ENCODE data around the gene SOCS4.
"Not testable (repeated sequence)": the region's sequence is repeated elsewhere in the genome, so short reads cannot be mapped to it uniquely, and the experiment has no call there.

Gene SOCS4

GRCh38 chr14:55051423-55052268 is 24.6 kb downstream of the SOCS4 start, which contains the start of gene MAPK1IP1L:
MAPK1IP1L (plus strand) TSS chr14:55051647; CDS start chr14:55061684, 10,037 bp downstream.
- peak; percentile 86 for DNase-seq (ENCODE audit: low read depth)

GRCh38 chr14:55052269-55052930 is 25.4 kb downstream of the SOCS4 start:
- no peak for DNase-seq (ENCODE audit: low read depth)

DNA sequence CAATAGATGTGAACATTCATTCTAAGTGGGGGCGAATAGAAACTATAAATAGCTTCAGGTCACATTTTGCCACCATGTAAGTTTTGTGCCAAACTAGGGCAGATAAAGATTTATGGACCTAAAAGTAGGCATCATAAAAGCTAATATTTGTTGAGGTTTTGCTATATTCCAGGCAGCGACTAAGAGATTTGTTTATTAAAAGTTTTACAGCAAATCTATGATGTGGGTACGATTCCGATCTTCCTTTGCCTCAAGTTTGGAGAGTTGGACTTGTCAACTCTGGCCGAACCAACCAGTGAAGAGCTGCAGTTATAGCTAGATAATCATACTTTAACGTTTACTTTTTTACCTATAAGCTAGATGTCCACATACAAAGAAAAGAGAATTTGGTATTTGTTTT is 26.0 kb downstream of the SOCS4 start:
- no peak for DNase-seq (ENCODE audit: low read depth)

- DNase-seq (ENCODE audit: low read depth) = no peak
These were observed 26.5 kb downstream of the SOCS4 start for GRCh38 chr14:55053500-55053899.

DNA sequence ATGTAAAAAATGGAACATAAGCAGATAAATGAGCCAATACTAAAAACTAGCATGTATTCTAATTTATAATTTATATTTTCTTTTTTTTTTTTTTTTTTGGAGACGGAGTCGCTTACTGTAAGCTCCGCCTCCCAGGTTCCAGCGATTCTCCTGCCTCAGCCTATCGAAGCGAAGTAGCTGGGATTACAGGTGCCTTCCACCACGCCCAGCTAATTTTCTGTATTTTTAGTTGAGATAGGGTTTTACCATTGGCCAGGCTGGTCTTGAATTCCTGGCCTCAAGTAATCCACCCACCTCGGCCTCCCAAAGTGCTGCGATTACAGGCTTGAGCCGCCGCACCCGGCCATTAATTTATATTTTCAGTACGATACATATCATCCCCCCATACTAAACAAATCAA is 27.1 kb downstream of the SOCS4 start:
- no peak for DNase-seq (ENCODE audit: low read depth)

- no peak for DNase-seq (ENCODE audit: low read depth)
These were observed 30.9 kb downstream of the SOCS4 start for GRCh38 chr14:55057919-55058318.

DNA sequence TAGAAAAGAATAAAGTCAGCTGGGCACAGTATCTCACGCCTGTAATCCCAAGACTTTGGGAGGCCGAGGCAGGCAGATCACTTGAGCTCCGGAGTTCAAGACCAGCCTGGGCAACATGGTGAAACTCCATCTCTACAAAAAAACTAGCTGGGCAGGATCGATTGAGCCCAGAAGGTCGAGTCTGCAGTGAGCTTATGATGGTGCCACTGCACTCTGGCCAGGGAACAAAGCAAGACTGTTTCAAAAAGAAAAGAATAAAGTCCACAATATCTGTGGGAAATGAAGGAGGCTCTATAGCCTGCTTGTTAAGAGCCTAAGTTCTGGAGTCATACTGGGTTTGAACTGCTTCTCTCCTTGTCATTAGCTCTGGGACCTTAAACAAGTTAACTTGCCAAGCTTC is 32.3 kb downstream of the SOCS4 start:
- no peak for DNase-seq (ENCODE audit: low read depth)

GRCh38 chr14:55062517-55063351 is 35.7 kb downstream of the SOCS4 start:
- DNase-seq (ENCODE audit: low read depth) = no peak

DNA sequence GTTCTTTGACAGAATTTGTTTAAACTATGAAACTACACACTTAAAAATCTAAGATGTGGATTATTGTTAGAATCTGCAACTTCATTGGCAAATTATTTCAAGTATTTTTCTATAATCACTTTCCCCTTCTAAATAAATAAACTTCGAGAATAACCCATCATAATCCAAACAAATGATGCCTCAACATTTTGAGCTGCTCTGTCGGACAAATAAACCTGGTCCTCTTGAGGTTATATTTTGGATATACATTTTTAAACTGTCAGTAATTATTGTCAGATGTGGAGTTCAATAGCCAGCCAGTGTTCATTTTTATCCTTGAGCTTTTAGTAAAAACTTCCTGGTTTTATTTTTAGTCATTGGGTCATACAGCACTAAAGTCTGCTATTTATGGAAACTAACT is 37.9 kb downstream of the SOCS4 start:
- DNase-seq (ENCODE audit: low read depth) = not testable (repeated sequence)

DNA sequence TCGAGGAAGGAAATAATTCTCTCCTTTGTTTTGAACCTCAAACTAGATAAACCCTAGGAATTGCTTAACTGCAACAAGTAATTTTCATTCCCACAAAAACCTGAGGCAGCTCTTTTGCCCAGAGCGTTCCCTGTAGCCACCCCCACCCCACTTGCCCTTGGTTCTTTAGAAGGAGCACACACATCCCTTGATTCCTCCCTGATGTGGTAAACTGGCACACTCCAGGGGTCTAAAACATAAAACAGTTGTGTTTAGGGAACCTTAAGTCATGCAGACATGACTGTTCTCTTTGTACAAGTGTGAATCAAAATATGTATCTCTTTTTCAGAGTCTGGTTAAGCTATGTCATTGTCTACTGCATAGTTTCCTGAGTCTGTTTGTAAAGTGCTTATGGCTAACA is 38.4 kb downstream of the SOCS4 start:
- no peak for DNase-seq (ENCODE audit: low read depth)

- DNase-seq (ENCODE audit: low read depth) = no peak
These were observed 39.2 kb downstream of the SOCS4 start for GRCh38 chr14:55066223-55066622.

- DNase-seq (ENCODE audit: low read depth) = no peak
These were observed 44.0 kb downstream of the SOCS4 start for GRCh38 chr14:55070981-55071411.

DNA sequence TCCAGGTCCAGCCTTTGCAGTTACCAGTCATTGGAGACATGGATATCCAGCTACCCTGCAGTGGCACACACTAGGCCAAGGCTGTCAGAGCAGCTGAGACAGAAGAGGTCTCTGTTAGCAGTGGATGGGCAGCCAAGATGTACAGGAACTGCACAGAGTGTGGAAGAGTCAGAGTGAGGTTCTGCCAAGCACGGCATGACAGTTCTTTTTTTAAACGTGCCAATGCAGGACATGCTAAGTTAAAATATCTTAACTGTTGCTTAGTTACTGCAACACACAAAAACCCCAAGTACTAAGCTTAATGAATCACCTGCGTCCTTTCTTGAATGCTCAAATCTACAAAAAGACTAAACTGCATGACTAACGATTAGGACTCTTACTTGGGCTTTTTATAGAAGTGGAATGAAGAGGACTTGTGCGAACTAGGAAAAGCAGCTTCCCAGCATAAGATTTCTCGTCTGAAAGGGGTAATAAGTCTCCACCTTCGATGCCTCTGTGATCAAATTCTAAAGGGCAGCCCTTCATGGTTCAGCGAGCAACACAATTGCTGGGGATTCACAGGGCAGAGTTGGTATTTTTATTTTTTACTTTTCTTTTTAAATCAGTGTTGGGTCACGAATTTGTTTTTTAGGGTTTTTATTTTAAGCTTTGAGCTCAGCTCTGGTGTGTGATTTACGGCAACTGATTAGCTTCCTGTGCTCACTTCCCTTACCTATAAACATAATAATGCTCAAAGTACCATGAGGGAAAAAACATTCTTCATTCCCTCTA is 45.0 kb downstream of the SOCS4 start:
- DNase-seq (ENCODE audit: low read depth) = peak; percentile 94

DNA sequence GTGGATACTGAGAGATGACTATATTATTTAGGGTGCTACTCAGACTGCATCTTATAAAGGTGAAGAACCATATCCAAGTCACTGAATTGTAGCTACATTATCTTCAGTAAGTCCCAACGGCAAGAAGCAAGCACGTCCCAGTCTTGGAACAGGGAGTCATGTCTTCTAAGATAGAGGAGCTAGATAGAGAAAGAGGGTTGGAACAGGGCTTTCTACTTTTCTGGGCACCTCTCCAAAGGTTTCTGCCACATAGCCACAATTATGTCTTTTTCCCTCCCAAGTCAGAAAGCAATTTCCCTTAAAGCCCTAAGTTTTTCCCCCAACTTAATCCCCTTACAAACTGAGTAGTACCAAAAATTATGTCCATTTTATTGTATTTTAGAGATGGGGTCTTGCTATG is 46.8 kb downstream of the SOCS4 start:
- peak; percentile 60 for DNase-seq (ENCODE audit: low read depth)

DNA sequence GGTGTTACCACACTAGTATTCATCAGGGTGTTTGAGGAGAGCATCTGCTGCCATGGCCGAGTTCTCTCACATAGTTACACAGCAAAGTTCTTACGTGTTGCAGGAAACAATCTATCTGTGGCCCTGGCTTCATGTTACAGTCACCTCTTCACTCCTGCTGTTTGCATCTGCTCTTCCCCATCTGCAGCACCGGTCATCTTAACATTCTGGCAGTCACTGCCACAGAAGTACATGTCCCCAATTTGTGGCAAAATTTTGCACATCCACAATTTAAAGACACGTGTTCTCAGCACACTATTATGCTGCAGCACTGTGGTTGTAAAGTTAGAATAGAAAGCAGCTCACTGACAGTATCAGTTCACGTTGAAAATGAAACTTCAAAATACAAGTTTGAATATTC is 47.6 kb downstream of the SOCS4 start:
- DNase-seq (ENCODE audit: low read depth) = no peak

- no peak for DNase-seq (ENCODE audit: low read depth)
These were observed 48.7 kb downstream of the SOCS4 start for GRCh38 chr14:55075628-55076175.

DNA sequence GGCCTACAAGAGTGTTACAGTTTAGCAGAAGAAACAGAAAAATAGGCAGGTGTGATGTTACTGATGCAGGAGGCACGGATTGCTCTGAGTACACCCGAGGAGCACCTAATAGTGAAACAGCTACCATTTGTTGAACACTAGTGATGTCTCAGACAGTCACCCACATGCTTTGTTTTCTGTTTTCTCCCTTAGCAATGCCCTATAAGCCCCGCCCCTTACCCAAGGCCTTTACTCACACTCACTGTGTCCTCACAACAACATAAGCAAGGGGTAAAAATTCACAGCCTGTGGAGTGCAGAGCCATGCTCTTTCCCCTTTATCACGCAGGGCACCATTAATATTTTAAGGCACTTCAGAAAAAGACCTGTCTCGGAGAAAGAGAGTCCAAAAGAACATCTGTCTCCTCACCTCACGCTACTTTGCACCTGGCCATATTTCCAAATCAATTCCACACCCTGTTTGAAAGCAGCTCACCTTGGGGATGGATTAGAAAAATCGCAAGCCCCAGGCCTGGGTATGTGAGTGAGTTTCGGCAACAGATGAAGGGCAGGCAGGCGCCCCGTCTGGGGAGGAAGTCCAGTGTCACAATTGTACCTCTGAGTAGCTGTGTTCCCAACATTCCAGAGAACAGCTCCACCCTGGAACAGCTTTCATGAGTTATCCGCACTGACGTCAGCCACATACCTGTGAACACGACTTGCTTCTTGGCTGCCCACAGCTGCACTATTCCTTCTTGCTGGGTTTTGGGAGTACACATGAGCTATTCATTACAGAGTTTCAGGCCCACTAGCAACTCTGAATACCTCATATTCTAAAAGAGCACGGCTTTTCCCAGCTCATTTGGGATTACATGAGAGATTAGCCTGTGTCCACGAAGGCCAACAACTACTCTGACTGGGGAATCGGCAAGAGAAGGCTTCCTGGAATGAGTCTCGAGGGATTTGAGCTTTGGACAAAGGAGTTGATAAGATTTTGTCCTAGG is 50.4 kb downstream of the SOCS4 start:
- DNase-seq (ENCODE audit: low read depth) = no peak

DNA sequence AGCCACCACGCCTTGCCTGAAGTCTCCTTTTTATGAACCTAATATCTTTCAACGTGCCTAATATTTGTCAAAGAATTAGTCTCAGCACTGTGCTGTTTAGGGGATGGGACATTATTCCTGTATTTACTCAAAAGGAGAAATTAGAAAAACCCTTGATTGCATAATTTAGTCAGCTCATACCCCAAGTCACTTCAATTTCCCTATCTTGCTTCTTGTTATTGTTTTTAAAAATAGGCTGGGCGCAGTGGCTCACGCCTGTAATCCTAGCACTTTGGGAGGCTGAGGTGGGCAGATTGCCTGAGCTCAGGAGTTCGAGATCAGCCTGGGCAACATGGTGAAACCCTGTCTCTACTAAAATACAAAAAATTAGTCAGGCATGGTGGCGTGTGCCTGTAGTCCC is 52.9 kb downstream of the SOCS4 start:
- not testable (repeated sequence) for DNase-seq (ENCODE audit: low read depth)

GRCh38 chr14:55084401-55085059 is 57.5 kb downstream of the SOCS4 start:
- no peak for DNase-seq (ENCODE audit: low read depth)
